ENCODE data around the gene SCAF4. TPM values are rescaled to one million over a fixed set of nuclear protein-coding genes. Genes with fewer than 3 reads are reported as not detected.

SCAF4 gene
- total RNA-seq, 2 experiments from 2014 or later, result 54.0 to 55.2 TPM

DNA sequence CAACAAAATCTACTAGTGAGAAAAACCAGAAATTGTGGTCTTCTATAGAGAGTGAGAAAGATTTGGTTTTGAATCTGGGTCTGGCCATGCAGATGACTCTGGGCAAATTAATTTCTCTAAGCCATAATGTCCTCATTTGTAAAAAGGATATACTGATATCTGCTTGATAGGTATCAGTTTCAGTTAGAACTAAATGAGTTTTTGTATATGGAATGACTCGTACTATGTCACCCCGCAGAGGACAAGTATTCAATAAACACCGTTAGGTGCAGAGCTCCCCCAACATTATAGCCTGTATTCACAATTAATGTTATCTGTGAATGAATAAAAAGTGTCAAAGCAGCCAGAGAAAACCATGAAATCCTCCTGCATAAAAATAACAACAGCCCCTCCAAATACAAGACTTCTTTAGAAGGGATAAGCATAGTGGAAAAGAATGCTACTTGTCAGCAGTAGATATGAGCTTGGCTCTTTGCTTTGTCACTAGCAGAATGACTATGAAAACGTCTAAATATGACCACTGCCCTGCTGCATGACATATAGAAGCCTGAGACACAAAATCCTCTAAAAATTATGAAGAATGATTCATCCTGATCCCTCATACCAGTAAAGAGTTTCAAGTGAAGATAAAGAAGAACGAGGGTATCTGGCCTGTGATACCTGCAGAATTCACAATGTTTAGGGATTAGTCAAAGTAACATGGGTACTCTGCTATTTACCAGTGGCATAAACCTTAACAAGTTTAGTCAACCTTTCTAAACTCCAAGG, 17.8 kb downstream of the SCAF4 start:
- ChIA-PET POLR2A (interaction anchor here (0.6 to 0.9 kb wide), 2 partner anchors 17 to 153 kb away, joined by 3 read pairs; no protein-coding TSS in a partner anchor), CTCF (no interaction called here)

DNA sequence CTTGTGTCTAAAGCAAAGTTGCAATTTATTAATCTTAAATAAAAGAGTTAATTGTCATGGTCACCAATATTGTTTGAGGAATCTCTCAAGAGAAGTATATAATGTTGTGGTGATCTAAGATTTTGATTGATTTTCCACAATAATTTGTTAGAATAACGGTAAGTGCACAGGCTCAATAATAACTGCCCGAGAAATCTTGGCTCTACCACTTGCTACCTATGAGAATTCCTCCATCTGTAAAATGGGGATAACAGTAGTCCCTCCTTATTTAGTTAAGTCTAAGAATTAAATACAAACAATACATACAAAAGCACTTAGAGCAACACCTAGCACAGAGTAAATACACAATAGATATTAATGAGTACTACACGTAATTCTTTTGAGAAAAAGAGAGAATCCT, 18.8 kb downstream of the SCAF4 start:
- CTCF ChIA-PET, result interaction anchor here (0.7 kb wide), 1 partner anchor 16 kb away, joined by 3 read pairs; no protein-coding TSS in a partner anchor
- POLR2A ChIA-PET, result interaction anchor here (0.6 to 0.7 kb wide), 2 partner anchors 154 to 169 kb away, joined by 3 to 9 read pairs; no protein-coding TSS in a partner anchor

- ChIA-PET POLR2A (no interaction called here), CTCF (interaction anchor here (0.7 to 1.0 kb wide), 2 partner anchors 15 to 16 kb away, joined by 3 read pairs; no protein-coding TSS in a partner anchor)
Observed at GRCh38 chr21:31711745-31712285, 20.1 kb downstream of the SCAF4 start.

DNA sequence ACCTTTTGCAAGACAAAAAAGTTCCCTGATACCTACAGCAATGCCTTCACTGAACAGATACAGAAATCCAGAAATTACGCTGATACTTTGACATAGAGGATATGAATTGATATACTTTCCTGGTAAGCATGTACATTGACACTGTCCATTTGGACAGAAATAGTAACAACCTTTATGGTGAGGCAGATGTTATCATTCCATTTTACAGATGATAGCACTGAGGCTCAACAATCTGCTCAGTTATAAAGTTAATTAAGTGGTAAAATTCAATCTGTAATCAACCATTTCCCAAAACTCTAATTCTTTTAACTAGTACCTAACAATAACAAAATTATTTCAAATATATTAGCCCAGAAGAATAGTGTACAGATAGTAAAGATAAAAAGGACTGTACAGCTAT, 20.6 kb downstream of the SCAF4 start:
- CTCF ChIA-PET, result interaction anchor here (1.0 kb wide), 1 partner anchor 15 kb away, joined by 3 read pairs; no protein-coding TSS in a partner anchor

GRCh38 chr21:31710586-31710985, 21.3 kb downstream of the SCAF4 start:
- POLR2A ChIA-PET, result no interaction called here
- CTCF ChIA-PET, result no interaction called here

More for the DNA sequence above, 20.6 kb downstream of the SCAF4 start:
- POLR2A ChIA-PET, result no interaction called here

GRCh38 chr21:31708541-31708940, 23.4 kb downstream of the SCAF4 start:
- CTCF ChIA-PET, result no interaction called here

GRCh38 chr21:31707499-31707898, 24.4 kb downstream of the SCAF4 start:
- CTCF ChIA-PET, result no interaction called here
- POLR2A ChIA-PET, result no interaction called here

More at GRCh38 chr21:31708541-31708940, 23.4 kb downstream of the SCAF4 start:
- POLR2A ChIA-PET, result no interaction called here

DNA sequence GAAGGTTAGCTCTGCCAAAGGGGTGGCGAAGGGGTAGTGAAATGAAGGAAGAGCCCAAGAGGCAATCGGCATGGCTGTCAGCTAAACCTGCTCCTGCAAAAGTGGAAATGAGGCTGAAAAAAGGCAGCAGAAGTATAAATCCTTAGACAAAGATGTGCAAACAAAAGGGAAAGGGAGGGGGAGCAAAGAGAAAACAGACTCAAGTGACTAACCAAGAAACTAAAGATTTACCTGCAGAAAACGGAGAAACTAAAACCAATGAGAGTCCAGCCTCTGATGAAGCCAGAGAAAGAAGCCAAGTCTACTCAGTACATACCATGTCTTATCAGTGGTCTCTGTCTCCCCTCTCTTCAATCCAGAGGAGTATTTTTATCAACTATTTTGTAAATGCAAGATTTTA, 25.4 kb downstream of the SCAF4 start:
- POLR2A ChIA-PET, result no interaction called here
- CTCF ChIA-PET, result no interaction called here

- ChIA-PET CTCF (no interaction called here), POLR2A (no interaction called here)
Observed at GRCh38 chr21:31700040-31700439, 31.9 kb downstream of the SCAF4 start.

- ChIA-PET POLR2A (no interaction called here), CTCF (no interaction called here)
Observed at GRCh38 chr21:31698461-31698860, 33.5 kb downstream of the SCAF4 start.

- ChIA-PET POLR2A (no interaction called here), CTCF (no interaction called here)
Observed at GRCh38 chr21:31696424-31696823, 35.5 kb downstream of the SCAF4 start.

- POLR2A ChIA-PET, result no interaction called here
- CTCF ChIA-PET, result no interaction called here
Observed at GRCh38 chr21:31693222-31693621, 38.7 kb downstream of the SCAF4 start.

- ChIA-PET POLR2A (no interaction called here), CTCF (no interaction called here)
Observed at GRCh38 chr21:31688603-31689368, 43.1 kb downstream of the SCAF4 start.

DNA sequence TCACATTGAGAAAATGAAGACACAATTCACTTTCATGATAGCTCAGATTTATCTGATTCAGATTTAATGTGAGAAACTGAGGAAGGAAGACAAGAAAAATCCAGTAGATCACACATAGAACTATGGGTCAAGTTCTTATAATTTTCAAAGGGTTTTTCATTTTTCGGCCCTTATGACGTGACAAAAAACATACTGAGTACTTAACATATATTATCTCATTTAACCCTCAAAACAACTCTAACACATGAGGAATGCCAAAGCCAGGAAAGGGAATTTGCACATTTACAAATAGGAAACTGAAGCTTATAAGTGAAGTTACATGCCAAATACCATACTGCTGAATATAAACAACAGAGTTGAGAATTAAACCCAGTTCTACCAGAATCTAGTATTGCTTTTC, 44.8 kb downstream of the SCAF4 start:
- CTCF ChIA-PET, result interaction anchor here (0.5 kb wide), 1 partner anchor 63 kb away, joined by 3 read pairs; no protein-coding TSS in a partner anchor
- POLR2A ChIA-PET, result no interaction called here

DNA sequence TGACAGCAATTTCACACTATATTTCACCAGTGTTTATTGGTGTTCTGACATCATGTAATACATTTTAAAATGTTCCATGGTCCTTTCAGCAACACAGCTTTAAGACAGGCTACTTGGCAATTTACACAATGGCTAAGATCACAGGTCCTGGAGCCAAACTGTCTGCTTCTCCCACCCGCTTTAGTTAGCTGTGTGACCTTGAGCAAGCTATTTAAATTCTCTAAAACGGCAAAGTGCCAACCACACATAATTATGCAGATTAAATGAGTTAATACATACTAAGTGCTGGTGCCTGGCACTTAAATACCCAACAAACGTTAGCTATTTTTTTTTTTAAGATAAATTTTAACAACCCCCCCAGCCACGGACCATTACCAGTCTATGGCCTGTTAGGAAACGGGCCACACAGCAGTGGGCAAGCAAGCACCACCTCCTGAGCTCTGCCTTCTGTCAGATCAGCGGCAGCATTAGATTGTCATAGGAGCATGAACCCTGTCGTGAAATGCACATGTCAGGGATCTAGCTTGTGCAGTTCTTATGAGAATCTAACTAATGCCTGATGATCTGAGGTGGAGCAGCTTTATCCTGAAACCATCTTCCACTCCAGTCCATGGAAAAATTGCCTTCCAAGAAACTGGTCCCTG, 45.5 kb downstream of the SCAF4 start:
- CTCF ChIA-PET, result interaction anchor here (0.5 to 0.7 kb wide), 2 partner anchors 64 to 601 kb away, joined by 3 read pairs; no protein-coding TSS in a partner anchor

DNA sequence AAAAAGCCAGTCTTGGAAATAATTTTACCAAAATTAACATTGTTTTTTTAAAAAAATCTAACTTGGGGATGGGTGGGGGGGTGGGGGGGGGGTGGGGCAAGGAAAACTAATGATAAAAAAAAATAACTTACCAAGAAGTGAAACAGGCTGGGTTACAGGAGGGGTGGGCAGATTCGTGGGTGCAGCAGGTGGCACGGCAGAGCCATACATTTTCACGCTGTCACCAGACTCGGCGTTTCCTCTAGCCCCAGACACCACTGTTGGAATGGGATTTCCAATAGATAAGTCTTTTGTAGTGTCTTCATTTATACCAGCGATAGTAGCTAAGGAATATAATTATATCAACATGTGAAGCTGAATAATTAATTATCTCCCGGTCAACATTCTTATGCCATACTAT, 47.0 kb downstream of the SCAF4 start:
- ChIA-PET POLR2A (no interaction called here), CTCF (no interaction called here)

More for the DNA sequence above, 45.5 kb downstream of the SCAF4 start:
- POLR2A ChIA-PET, result no interaction called here

DNA sequence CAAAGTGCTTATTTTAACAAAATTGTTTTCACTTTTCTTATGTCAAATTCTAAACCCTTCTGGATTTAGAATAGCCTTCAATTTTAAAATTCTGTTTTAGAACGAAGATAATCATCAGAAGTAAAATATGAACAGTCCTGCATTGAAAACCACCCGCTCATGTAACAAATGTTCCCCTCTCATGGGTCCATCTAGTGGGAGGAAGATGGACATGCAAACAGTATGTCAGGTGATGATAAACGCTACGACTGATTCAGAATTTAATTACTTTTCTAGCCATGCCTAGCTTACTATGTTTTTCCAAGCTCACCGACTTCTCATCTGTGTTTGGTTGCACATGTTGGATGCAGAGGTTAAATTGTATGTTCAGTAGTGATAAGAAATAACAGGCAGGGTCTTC, 48.9 kb downstream of the SCAF4 start:
- ChIA-PET CTCF (no interaction called here), POLR2A (no interaction called here)

GRCh38 chr21:31682620-31683019, 49.3 kb downstream of the SCAF4 start:
- CTCF ChIA-PET, result no interaction called here

GRCh38 chr21:31678478-31678877, 53.4 kb downstream of the SCAF4 start:
- POLR2A ChIA-PET, result no interaction called here
- CTCF ChIA-PET, result interaction anchor here (0.8 kb wide), 1 partner anchor 44 kb away, joined by 3 read pairs; no protein-coding TSS in a partner anchor

More at GRCh38 chr21:31682620-31683019, 49.3 kb downstream of the SCAF4 start:
- POLR2A ChIA-PET, result no interaction called here

DNA sequence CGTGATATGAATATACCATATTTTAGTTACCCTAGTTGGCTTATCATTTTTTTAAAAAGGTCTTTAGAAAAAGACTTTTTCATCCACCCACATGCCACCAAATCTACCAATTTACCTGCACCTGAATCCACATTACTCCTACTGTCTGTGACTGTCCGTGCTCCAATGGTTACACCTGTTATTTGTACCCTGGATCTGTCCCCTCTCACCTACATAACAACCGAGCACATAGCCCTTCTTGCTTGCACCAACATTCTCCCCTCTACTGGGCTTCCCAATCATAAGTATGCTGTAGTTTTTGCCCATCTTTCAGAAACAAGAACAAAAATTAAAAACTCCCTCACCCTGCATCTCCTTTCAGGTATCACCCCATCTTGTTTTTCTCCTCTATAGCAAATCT, 54.9 kb downstream of the SCAF4 start:
- POLR2A ChIA-PET, result no interaction called here
- CTCF ChIA-PET, result no interaction called here

All from activated CD8-positive, alpha-beta memory T cell treated with anti-CD3 and anti-CD28 coated beads for 36 hours (primary cell).